PFSK-1 (cell line): Measurements from ENCODE around the gene NIPAL1.

ENCODE experiments used
- FOXP2 ChIP-seq: optimal IDR thresholded peaks from 2 replicates; pipeline ENCODE3; 2011; ENCODE audit warnings: borderline replicate concordance, control low read depth, inconsistent platforms; ENCODE audit not compliant: insufficient read depth; ENCODE audit errors: extremely low read length, extremely low read depth
- POLR2AphosphoS5 ChIP-seq: IDR thresholded peaks from 2 replicates; pipeline ENCODE4 v1.6.1; 2012; ENCODE audit warnings: low read depth, mild to moderate bottlenecking, control low read depth, low read length, moderate library complexity
- SIN3A ChIP-seq: IDR thresholded peaks from 2 replicates; pipeline ENCODE4 v1.6.1; 2012; ENCODE audit warnings: mild to moderate bottlenecking, low read length, moderate library complexity, borderline replicate concordance; ENCODE audit not compliant: insufficient read depth
- TAF1 ChIP-seq: IDR thresholded peaks from 2 replicates; pipeline ENCODE4 v1.6.1; 2012; ENCODE audit warnings: low read length, control low read depth, borderline replicate concordance; ENCODE audit not compliant: insufficient read depth
- TF ChIP-seq, protein P1 (sequence below), 2 experiments: IDR thresholded peaks; 2 replicates each; pipeline versions ENCODE4 v1.6.1 to v1.8.0; 2011 to 2012; ENCODE audit warnings: low read depth in 2 of 2, low read length in 2 of 2, control low read depth in 1 of 2, inconsistent platforms in 1 of 2, mild to moderate bottlenecking in 1 of 2, moderate library complexity in 1 of 2; ENCODE audit not compliant: insufficient read depth in 1 of 2

Gene NIPAL1

DNA sequence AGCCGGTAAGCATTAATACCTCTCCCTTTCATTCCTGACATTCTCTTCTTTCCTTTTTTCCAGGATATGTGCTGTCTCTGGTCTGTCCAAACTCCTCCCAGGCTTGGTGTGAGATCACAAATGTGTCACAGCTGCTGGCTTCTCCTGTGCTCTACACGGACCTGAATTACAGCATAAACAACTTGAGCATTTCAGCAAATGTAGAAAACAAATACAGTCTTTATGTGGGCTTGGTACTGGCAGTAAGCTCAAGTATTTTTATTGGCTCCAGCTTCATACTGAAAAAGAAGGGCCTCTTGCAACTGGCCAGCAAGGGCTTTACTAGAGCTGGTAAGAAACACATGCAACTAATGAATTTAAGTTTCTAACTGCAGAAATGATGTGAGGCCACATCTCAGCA, 8.4 kb downstream of the NIPAL1 start:
- TF ChIP-seq SIN3A (no peak), FOXP2 (no peak), POLR2AphosphoS5 (no peak), TAF1 (no peak)
- TF ChIP-seq, protein P1, sequence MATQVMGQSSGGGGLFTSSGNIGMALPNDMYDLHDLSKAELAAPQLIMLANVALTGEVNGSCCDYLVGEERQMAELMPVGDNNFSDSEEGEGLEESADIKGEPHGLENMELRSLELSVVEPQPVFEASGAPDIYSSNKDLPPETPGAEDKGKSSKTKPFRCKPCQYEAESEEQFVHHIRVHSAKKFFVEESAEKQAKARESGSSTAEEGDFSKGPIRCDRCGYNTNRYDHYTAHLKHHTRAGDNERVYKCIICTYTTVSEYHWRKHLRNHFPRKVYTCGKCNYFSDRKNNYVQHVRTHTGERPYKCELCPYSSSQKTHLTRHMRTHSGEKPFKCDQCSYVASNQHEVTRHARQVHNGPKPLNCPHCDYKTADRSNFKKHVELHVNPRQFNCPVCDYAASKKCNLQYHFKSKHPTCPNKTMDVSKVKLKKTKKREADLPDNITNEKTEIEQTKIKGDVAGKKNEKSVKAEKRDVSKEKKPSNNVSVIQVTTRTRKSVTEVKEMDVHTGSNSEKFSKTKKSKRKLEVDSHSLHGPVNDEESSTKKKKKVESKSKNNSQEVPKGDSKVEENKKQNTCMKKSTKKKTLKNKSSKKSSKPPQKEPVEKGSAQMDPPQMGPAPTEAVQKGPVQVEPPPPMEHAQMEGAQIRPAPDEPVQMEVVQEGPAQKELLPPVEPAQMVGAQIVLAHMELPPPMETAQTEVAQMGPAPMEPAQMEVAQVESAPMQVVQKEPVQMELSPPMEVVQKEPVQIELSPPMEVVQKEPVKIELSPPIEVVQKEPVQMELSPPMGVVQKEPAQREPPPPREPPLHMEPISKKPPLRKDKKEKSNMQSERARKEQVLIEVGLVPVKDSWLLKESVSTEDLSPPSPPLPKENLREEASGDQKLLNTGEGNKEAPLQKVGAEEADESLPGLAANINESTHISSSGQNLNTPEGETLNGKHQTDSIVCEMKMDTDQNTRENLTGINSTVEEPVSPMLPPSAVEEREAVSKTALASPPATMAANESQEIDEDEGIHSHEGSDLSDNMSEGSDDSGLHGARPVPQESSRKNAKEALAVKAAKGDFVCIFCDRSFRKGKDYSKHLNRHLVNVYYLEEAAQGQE (IDR thresholded peaks at IDR 0.05; ENCODE audit: insufficient read depth in 1 of 2, low read depth in 2 of 2, low read length in 2 of 2) = no peak

- TF ChIP-seq FOXP2 (no peak), SIN3A (no peak), POLR2AphosphoS5 (no peak), TAF1 (no peak)
- TF ChIP-seq, protein P1 (IDR thresholded peaks at IDR 0.05; ENCODE audit: insufficient read depth in 1 of 2, low read depth in 2 of 2, low read length in 2 of 2) = no peak
Observed at GRCh38 chr4:48027653-48028052, 11.1 kb downstream of the NIPAL1 start.

- TF ChIP-seq FOXP2 (no peak), SIN3A (no peak), TAF1 (no peak), POLR2AphosphoS5 (no peak)
- TF ChIP-seq, protein P1 (IDR thresholded peaks at IDR 0.05; ENCODE audit: insufficient read depth in 1 of 2, low read depth in 2 of 2, low read length in 2 of 2) = no peak
Observed at GRCh38 chr4:48028696-48029095, 12.1 kb downstream of the NIPAL1 start.

DNA sequence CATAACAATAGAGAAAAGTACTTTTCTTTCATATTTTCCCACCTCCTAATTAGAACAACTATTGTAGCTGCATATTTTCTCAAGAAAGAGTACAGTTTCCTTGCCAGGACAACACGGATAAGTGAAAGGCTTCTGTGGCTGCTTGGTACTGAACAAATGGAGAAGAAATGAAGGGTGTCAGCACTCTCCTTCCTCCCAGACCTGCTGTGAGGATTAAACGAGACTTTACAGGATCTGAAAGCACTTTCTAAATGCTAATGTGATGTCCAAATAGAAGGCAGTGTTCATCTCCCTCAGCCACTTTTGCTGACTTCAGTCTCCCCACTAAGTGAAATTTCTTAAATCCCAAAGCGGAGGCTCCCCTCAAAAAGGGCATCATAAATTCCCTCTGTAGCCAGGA, 13.9 kb downstream of the NIPAL1 start:
- TF ChIP-seq SIN3A (no peak), POLR2AphosphoS5 (no peak), TAF1 (no peak), FOXP2 (no peak)
- TF ChIP-seq, protein P1 (IDR thresholded peaks at IDR 0.05; ENCODE audit: insufficient read depth in 1 of 2, low read depth in 2 of 2, low read length in 2 of 2) = no peak
